ENCODE measurements around the gene CLGN. TPM values are rescaled to one million over a fixed set of nuclear protein-coding genes. Genes with fewer than 3 reads are reported as not detected.

The CLGN gene
- total and polyA plus RNA-seq, 2 of the 13 experiments (the other 11 are each of a cell fraction or from before 2014, with no cell fraction given), result 7.2 to 17.0 TPM

DNA sequence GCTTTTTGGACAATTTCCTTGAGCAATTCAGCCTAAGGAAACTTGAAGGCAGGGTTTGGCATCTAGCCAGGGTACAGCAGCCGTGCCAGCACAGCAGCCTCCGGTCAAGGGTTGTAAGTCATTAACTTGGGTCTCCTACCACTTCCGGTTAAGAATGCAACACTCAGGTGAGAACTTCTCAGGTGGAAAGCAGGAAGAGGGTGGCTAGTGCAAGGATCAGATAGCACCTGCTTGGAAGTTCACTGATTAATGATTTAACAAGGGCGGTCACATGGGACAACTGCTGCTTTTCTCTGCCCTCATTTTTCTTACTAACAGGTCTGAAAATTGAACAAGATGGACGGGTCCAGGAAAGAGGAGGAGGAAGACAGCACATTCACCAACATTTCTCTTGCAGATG lies 84.1 kb downstream of the CLGN start:
- TF ChIP-seq GABPA (IDR thresholded peaks at IDR 0.05; ENCODE audit: low read depth, low read length) (no peak), GABPA (CRISPR knock-in tag; IDR thresholded peaks at IDR 0.05; ENCODE audit: low read depth) (peak; percentile 40; the same call in 1 of the 2 replicates)
- TF ChIP-seq, protein P1, sequence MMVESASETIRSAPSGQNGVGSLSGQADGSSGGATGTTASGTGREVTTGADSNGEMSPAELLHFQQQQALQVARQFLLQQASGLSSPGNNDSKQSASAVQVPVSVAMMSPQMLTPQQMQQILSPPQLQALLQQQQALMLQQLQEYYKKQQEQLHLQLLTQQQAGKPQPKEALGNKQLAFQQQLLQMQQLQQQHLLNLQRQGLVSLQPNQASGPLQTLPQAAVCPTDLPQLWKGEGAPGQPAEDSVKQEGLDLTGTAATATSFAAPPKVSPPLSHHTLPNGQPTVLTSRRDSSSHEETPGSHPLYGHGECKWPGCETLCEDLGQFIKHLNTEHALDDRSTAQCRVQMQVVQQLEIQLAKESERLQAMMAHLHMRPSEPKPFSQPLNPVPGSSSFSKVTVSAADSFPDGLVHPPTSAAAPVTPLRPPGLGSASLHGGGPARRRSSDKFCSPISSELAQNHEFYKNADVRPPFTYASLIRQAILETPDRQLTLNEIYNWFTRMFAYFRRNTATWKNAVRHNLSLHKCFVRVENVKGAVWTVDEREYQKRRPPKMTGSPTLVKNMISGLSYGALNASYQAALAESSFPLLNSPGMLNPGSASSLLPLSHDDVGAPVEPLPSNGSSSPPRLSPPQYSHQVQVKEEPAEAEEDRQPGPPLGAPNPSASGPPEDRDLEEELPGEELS (CRISPR knock-in tag; IDR thresholded peaks at IDR 0.05), result no peak
- H3K4me2 ChIP-seq (ENCODE audit: low read depth, low read length), result no peak overlapping the region
- WGBS (ENCODE audit: low lambda C conversion rate), result 3% methylated on average over 5 of the region's 5 CpGs
- no TSS peak for BruUV-seq (replicated peaks)
- H4K20me1 ChIP-seq (ENCODE audit: insufficient read depth, low read length), result no peaks in the 10 kb centered on the region
- DNase-seq (ENCODE audit: low spot score), result no peak
- no peaks in the 10 kb centered on the region for H3K27me3 ChIP-seq (ENCODE audit: control insufficient read depth in 1 of 2, insufficient read depth in 2 of 2, low read length in 2 of 2)
- H3K4me3 ChIP-seq (replicated peaks in 1 of 3; ENCODE audit: insufficient read depth in 1 of 3, low read depth in 2 of 3, low read length in 3 of 3), result no peak overlapping the region; a peak in 1 of 6 replicates
- in situ Hi-C loops (cut with HindIII; ENCODE audit: extremely low pct_ligation_motif_present, low pct_unique_long_range_greater_than_20kb), result no loop called here
- H3K9ac ChIP-seq (ENCODE audit: insufficient read depth, low read depth, low read length), result no peak overlapping the region
- no peak for ATAC-seq
- peak overlapping the region; percentile 9 for H2AFZ ChIP-seq (ENCODE audit: low read length)
- H3K4me1 ChIP-seq (ENCODE audit: insufficient read depth, low read length), result peaks cover 5% of the 10 kb centered on the region; the same call in 1 of the 2 replicates
- no peaks in the 10 kb centered on the region for H3K36me3 ChIP-seq (replicated peaks in 1 of 2; ENCODE audit: control insufficient read depth in 1 of 2, insufficient read depth in 2 of 2, low read length in 2 of 2)
- H3K9me3 ChIP-seq (ENCODE audit: low read length), result no peaks in the 10 kb centered on the region
- ChIA-PET POLR2A (no interaction called here), CTCF (ENCODE audit: low intra/inter-chr PET ratio, low total read pairs) (no interaction called here)
- H3K27ac ChIP-seq (ENCODE audit: extremely low read length, insufficient read depth, low read length), result no peak overlapping the region
- no peak for FAIRE-seq
- no peaks in the 10 kb centered on the region for H3K79me2 ChIP-seq (ENCODE audit: insufficient read depth, low read length)
- intact Hi-C loops (cut with micrococcal nuclease; ENCODE audit: unreplicated experiment), result no loop called here

DNA sequence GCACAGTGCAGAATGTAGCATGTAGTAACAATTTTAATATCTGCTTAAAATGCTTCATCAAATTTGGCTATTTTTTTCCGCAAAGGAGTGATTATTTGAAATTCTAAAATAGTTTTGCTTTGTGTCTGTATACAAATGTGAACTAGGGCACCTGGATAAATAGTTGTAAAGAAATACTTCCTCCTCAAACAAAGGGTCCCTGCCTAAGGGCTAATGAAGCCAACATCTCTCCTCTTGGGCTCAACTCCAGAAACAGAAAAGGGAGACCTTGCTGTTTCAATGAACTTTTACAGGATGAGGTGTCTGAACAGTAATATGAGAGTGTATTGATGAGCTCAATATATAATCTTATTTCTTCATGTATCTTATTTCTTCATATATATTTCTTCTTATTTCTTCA lies 84.8 kb downstream of the CLGN start:
- FAIRE-seq (no peak), DNase-seq (ENCODE audit: low spot score) (no peak), ATAC-seq (no peak)
- ChIA-PET POLR2A (no interaction called here), CTCF (ENCODE audit: low intra/inter-chr PET ratio, low total read pairs) (no interaction called here)
- no peaks in the 10 kb centered on the region for H3K79me2 ChIP-seq (ENCODE audit: insufficient read depth, low read length)
- H3K9ac ChIP-seq (ENCODE audit: insufficient read depth, low read depth, low read length), result no peak overlapping the region
- H3K27me3 ChIP-seq (ENCODE audit: control insufficient read depth in 1 of 2, insufficient read depth in 2 of 2, low read length in 2 of 2), result no peaks in the 10 kb centered on the region
- no peaks in the 10 kb centered on the region for H3K9me3 ChIP-seq (ENCODE audit: low read length)
- no peaks in the 10 kb centered on the region for H3K36me3 ChIP-seq (replicated peaks in 1 of 2; ENCODE audit: control insufficient read depth in 1 of 2, insufficient read depth in 2 of 2, low read length in 2 of 2)
- intact Hi-C loops (cut with micrococcal nuclease; ENCODE audit: unreplicated experiment) (no loop called here), in situ Hi-C loops (cut with HindIII; ENCODE audit: extremely low pct_ligation_motif_present, low pct_unique_long_range_greater_than_20kb) (no loop called here)
- BruUV-seq (replicated peaks), result no TSS peak
- H4K20me1 ChIP-seq (ENCODE audit: insufficient read depth, low read length), result no peaks in the 10 kb centered on the region
- WGBS (ENCODE audit: low lambda C conversion rate), result 51% methylated on average over 1 of the region's 1 CpG
- no peak overlapping the region for H3K4me2 ChIP-seq (ENCODE audit: low read depth, low read length)
- H3K4me3 ChIP-seq (replicated peaks in 1 of 3; ENCODE audit: insufficient read depth in 1 of 3, low read depth in 2 of 3, low read length in 3 of 3), result no peak overlapping the region
- peaks cover 5% of the 10 kb centered on the region; the same call in 1 of the 2 replicates for H3K4me1 ChIP-seq (ENCODE audit: insufficient read depth, low read length)
- no peak overlapping the region for H2AFZ ChIP-seq (ENCODE audit: low read length)
- H3K27ac ChIP-seq (ENCODE audit: extremely low read length, insufficient read depth, low read length), result no peak overlapping the region
- TF ChIP-seq, protein P2, sequence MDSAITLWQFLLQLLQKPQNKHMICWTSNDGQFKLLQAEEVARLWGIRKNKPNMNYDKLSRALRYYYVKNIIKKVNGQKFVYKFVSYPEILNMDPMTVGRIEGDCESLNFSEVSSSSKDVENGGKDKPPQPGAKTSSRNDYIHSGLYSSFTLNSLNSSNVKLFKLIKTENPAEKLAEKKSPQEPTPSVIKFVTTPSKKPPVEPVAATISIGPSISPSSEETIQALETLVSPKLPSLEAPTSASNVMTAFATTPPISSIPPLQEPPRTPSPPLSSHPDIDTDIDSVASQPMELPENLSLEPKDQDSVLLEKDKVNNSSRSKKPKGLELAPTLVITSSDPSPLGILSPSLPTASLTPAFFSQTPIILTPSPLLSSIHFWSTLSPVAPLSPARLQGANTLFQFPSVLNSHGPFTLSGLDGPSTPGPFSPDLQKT (CRISPR knock-in tag; IDR thresholded peaks at IDR 0.05; ENCODE audit: borderline replicate concordance), result no peak
- no peak for TF ChIP-seq ZBTB3 (CRISPR knock-in tag; IDR thresholded peaks at IDR 0.05; ENCODE audit: borderline replicate concordance, low read depth)
- TF ChIP-seq, protein P3, sequence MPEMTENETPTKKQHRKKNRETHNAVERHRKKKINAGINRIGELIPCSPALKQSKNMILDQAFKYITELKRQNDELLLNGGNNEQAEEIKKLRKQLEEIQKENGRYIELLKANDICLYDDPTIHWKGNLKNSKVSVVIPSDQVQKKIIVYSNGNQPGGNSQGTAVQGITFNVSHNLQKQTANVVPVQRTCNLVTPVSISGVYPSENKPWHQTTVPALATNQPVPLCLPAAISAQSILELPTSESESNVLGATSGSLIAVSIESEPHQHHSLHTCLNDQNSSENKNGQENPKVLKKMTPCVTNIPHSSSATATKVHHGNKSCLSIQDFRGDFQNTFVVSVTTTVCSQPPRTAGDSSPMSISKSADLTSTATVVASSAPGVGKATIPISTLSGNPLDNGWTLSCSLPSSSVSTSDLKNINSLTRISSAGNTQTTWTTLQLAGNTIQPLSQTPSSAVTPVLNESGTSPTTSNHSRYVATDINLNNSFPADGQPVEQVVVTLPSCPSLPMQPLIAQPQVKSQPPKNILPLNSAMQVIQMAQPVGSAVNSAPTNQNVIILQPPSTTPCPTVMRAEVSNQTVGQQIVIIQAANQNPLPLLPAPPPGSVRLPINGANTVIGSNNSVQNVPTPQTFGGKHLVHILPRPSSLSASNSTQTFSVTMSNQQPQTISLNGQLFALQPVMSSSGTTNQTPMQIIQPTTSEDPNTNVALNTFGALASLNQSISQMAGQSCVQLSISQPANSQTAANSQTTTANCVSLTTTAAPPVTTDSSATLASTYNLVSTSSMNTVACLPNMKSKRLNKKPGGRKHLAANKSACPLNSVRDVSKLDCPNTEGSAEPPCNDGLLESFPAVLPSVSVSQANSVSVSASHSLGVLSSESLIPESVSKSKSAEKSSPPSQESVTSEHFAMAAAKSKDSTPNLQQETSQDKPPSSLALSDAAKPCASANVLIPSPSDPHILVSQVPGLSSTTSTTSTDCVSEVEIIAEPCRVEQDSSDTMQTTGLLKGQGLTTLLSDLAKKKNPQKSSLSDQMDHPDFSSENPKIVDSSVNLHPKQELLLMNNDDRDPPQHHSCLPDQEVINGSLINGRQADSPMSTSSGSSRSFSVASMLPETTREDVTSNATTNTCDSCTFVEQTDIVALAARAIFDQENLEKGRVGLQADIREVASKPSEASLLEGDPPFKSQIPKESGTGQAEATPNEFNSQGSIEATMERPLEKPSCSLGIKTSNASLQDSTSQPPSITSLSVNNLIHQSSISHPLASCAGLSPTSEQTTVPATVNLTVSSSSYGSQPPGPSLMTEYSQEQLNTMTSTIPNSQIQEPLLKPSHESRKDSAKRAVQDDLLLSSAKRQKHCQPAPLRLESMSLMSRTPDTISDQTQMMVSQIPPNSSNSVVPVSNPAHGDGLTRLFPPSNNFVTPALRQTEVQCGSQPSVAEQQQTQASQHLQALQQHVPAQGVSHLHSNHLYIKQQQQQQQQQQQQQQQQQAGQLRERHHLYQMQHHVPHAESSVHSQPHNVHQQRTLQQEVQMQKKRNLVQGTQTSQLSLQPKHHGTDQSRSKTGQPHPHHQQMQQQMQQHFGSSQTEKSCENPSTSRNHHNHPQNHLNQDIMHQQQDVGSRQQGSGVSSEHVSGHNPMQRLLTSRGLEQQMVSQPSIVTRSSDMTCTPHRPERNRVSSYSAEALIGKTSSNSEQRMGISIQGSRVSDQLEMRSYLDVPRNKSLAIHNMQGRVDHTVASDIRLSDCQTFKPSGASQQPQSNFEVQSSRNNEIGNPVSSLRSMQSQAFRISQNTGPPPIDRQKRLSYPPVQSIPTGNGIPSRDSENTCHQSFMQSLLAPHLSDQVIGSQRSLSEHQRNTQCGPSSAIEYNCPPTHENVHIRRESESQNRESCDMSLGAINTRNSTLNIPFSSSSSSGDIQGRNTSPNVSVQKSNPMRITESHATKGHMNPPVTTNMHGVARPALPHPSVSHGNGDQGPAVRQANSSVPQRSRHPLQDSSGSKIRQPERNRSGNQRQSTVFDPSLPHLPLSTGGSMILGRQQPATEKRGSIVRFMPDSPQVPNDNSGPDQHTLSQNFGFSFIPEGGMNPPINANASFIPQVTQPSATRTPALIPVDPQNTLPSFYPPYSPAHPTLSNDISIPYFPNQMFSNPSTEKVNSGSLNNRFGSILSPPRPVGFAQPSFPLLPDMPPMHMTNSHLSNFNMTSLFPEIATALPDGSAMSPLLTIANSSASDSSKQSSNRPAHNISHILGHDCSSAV (CRISPR knock-in tag; IDR thresholded peaks at IDR 0.05; ENCODE audit: borderline replicate concordance), result no peak
